Activated naive CD8-positive, alpha-beta T cell treated with anti-CD3 and anti-CD28 coated beads, Interleukin-2, amount 50 U/mL, for 16 hours (primary cell): ENCODE data around the gene SEC31A.
"Not testable (repeated sequence)": the region's sequence is repeated elsewhere in the genome, so short reads cannot be mapped to it uniquely, and the experiment has no call there.

Experiments used
- DNase-seq: peaks from one replicate; pipeline ENCODE4 v3.0.0-alpha.2; 2020; ENCODE audit warnings: low read depth, low spot score

Gene SEC31A

GRCh38 chr4:82898322-82899243 lies 7.6 kb upstream of the SEC31A start:
- DNase-seq, result no peak

DNA sequence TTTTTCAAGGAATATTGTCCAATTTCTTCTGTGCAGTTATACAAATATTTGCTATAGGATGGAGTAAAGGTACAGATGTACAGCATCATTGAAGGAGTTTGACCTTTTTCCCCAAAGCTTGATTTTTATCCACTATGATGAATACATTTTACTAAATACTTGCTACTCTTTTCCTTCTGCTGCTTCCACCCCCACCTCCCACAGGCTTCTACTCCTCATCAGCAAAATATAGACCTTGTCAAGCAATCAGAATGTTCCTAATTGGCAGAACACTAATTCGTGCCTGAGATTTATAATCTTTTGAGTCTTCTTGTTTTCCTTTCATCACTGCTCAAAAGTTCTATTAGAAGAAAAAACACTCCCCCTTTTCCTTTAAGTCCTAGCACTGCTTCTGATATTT lies 5.8 kb upstream of the SEC31A start:
- DNase-seq, result no peak

DNA sequence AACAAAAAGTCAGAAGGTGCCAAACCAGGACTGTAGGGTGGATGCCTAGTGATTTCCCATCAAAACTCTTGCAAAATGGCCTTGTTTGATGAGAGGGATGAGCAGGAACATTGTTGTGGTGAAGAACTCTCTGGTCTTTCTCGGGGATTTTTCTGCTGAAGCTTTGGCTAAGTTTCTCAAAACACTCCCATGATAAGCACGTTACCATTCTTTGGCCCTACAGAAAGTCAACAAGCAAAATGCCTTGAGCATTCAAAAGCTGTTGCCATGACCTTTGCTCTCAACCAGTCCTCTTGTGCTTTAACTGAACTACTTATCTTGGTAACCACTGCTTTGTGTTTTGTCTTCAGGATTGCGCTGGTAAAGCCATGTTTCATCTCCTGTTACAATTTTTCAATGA lies 3.0 kb upstream of the SEC31A start:
- no peak for DNase-seq

DNA sequence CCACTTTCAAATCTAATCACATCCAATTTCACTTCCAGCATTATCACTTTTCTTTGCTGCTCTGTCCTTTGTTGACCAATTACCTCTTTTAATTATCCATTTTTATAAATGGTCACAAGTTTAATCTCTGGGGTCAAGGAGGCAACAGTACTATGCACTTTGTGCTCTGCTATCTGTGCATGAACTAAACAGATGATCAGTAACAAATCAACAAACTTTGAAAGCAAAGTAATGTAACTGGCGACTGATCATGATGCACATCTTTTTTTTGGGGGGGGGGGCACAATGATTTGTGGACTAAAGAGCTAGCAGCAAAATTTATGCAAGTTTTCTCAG lies 1.5 kb upstream of the SEC31A start:
- no peak for DNase-seq

DNA sequence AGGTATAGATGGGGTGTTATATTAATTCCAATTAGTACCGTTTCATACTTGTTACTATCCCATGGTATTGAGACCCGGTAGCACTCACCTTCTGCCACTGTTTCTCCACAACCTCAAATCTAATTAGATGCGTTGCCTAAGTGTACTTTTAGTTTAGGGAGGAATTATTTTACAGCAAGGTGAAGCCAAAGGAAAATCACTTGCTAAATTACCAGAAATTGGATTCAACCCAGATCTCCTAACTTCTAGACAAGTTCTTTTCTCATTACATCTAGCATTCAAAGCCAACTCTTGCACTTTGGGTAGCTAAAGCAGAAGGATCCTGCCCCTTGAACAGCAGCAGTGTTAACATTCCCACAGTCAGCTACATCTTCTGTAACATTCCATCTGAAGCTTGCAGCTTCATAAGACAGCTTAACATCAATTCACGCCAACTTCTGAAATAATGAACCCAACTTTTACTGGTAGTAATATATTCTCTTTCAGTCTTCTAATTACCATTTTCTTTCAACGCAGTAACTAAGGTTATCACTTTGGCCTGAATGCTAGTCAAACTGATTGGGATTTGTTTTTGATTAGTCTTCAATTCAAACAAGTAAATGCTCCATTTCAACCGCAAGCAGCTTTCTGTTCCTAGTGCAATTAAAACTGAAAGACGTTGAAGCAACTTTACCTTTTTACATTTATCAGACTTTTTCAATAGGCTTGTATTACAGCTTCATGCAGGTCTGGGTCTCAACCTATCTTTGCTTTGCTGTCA lies 934 bp upstream of the SEC31A start:
- DNase-seq, result no peak

DNA sequence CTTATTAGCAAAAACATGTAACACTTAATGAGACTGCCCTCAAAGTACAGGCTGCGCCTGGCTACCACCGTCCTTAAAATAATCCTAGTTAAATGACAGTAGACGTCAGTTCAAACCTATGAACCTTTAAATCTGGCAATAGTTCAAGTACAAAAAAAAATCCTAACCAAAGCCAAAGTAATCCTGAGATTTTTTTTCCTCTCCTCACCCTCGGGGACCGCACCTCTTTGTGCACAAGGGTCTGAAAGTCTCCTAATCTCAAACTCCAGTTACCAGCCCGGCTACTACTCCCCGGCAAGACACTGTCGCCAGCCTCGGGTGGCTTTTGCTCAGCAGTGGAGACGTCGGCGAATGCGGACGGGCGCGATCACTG lies 439 bp downstream of the SEC31A start:
- no peak for DNase-seq

GRCh38 chr4:82889287-82889686 lies 1.7 kb downstream of the SEC31A start:
- DNase-seq, result no peak

DNA sequence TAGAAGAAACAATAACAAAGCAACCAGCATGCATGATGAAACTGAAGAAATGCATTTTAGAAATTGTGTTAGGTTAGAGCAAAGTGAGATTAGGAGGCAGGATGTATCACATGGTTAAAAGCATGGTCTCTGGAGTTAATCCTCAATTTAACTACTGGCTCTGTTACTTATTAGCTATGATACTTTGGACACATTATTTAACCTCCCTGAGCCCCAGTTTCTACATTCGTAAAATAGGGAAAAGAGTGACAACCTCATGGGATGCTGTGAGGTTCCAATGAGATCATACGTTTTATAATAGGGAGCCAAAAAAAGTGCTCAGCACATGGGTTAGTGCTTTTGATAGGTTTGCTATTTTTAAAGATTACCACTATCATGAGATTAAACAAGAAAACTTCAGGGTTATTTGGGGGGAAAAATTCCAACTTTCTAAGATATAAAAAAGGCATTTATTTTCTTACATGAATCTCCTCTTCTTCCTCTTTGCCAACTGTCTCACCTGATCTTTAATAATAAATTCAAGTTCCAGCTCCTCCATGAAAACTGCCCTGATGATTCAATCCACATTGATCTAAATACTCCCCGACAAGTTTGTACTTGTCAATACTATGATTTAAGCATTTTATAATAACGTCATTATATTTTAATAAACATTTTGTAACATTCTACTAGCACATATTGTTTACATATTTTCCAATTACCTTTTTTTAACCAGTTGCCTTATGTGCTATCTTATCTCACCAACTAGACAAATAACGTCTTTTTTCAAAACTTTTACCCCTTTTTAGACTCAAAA lies 4.6 kb downstream of the SEC31A start:
- DNase-seq, result no peak

DNA sequence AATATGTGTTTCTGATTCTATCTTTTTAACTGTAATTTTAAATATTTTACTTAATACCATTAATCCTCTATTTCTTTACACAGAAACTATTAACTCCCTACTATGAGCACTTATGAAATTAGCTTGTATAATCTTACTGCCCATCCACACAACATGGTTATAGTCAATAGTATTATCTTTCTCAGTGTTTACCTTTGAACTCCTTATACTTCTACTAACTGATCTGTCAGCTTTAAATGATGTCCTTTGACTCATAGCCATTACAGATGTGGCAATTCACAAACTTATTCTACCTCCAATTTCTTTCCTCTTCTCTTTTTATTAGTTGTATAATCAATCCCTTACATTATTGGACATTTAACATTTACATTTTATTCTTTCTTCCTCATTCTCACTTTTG lies 5.5 kb downstream of the SEC31A start:
- no peak for DNase-seq

DNA sequence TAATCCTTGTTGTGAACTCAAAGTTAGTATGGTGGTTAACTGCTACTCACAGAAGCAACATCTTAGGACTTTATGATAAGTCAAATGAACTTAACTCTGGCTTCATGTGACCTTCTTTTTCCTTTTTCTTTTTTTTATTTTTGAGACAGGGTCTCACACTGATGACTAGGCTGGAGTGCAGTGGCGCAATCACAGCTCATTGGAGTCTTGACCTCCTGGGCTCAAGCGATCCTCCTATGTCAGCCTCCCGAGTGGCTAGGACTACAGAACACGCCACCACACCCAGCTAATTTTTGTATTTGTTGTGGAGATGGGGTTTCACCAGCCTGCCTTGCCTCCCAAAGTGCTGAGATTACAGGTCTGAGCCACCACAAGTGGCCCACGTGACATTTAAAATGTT lies 22.4 kb downstream of the SEC31A start:
- no peak for DNase-seq

DNA sequence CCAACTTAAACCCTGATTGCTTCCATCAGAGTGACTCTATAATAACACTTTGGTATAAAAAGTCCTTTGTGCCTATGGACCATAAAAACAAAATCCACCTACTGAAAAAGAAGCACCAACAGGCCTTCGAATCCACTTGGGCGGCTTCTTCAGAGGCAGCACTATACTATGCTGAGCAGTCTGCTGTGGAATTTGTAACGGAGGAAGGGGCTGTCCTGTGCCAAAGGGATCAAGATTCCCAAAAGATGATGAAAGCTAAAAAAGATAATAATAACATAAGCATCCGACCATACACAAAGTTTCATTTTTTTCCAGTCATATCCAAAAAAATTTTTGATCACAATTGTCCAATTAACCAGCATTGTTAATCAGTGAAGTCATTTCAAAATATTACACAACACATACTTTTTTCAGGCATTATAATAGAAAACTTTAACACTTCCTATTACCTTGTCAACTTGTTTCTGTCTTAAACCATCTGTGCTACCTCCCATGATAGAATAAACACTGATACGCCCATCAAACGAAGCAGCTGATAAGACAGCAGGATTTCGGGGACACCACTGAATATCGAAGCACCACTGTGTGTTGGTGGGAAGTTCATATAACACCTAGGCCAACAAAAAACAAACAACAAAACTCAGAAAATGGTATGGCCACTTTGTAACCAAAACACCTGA lies 24.1 kb downstream of the SEC31A start:
- DNase-seq, result no peak

DNA sequence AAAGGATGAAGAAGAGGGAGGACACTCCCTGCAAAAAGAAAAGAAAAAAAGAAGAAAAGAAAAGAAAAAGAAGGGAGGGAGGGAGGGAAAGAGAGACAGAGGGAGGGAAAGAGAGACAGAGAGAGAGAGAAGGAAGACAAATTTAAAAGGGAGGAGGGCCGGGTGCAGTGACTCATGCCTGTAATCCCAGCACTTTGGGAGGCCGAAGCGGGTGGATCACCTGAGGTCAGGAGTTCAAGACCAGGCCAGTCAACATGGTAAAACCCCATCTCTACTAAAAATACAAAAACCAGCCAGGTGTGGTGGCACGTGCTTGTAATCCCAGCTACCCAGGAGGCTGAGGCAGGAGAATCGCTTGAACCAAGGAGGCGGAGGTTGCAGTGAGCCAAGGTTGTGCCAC lies 24.9 kb downstream of the SEC31A start:
- DNase-seq, result not testable (repeated sequence)

DNA sequence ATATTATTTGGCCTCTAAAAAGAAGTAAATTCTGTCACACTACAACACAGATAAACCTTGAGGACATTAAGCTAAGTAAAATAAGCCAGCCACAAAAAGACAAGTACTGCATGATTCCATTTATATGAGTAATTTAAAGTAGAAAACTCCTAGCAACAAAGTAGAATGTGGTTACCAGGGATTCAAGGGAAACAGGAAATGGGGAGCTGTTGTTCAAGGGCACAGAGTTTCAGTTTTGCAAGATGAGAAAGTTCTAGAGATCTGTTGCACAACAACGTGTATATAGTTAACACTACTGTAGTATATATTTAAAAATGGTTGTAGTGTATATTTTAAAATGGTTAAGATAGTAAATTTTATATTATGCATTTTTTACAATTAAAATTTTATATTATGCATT lies 25.4 kb downstream of the SEC31A start:
- no peak for DNase-seq

GRCh38 chr4:82864336-82864979 lies 26.5 kb downstream of the SEC31A start:
- no peak for DNase-seq

DNA sequence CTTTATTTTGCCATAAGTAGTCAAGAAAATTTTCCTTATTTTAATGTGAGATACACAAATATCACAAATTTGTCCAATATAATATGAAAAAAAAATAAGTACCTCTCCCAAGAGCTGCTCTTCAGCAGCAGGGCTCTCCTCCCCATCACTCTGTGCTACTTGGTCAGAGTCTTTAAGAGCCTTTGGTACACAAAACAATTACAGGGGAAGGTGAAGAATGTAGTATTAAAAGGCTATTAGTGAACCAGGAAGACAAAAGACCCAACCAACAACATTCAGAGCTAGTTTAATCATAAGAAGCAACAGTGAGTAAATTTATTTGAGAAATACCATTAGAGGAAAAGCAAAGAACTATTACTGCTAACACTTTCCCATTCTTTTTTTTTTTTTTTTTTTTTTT lies 29.4 kb downstream of the SEC31A start:
- no peak for DNase-seq

- DNase-seq, result not testable (repeated sequence)
These were observed 30.5 kb downstream of the SEC31A start for GRCh38 chr4:82860487-82860886.

- no peak for DNase-seq
These were observed 38.1 kb downstream of the SEC31A start for GRCh38 chr4:82852751-82853285.

DNA sequence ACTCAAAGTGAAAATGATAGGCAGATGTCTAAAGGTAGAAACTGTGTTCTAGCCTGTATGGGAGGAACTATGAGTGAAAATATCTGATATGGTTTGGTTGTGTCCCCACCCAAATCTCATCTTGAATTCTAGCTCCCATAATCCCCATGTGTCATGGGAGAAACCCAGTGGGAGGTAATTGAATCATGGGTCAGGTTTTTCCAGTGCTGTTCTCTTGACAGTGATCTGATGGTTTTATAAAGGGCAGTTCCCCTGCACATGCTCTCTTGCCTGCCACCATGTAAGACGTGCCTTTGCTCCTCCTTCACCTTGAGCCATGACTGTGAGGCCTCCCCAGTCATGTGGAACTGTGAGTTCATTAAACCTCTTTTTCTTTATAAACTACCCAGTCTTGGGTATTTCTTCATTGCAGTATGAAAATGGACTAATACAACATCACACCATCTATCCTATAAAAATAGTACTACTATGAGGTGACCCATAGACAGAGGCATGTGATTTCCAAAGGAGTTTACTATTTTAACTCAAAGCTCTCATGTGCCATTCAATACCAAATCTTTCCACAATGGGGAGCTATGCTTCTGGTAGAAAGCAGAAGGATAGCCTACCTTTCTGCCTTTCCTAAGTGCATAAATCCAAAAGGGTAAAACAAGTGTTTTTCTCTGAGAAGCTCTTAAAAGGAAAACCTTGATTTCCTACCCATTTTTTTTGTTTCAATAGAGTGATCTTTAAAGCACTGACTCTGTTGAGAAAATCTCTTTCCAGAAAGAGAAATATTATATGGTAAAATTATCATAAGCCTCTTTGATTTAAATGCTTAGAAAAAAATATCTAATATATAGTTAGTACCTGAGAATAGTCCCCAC lies 38.8 kb downstream of the SEC31A start:
- DNase-seq, result no peak

DNA sequence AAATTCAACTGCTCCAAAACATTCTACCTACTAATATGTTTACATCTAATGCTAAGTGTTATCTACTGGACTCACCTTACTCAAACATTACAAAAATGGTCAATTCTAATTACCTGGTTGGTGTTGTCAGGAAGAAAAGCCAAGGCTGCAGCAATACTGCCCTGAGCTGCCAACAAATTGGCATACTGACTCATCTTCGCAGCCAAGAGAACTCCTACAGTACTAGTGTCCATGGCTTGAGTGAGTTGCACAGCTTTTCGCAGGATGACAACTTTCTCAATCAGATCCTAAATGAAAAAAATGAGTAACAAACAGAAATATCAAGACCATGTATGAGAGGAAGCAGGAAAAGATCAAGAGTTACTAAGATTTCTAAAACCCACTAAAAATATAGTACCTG lies 39.6 kb downstream of the SEC31A start:
- DNase-seq, result no peak

- no peak for DNase-seq
These were observed 40.3 kb downstream of the SEC31A start for GRCh38 chr4:82850684-82851083.
